Upper lobe of left lung (tissue), 4 donors: Measurements from ENCODE around the gene XXYLT1.

Experiments used
- EP300 ChIP-seq, 4 donors: sonication (generic); formaldehyde crosslinking; IDR thresholded peaks; one replicate each; pipeline ENCODE4 v1.5.1; 2017; ENCODE audit warnings: antibody characterized with exemption in 4 of 4, control low read depth in 2 of 4
- POLR2A ChIP-seq, 4 donors: fragments of 450-650 bp; IDR thresholded peaks; one replicate each; pipeline ENCODE4 v1.5.1; 2016 to 2017; ENCODE audit warnings: antibody characterized with exemption in 4 of 4, mild to moderate bottlenecking in 2 of 4
- POLR2AphosphoS5 ChIP-seq, 2 donors: sonication (generic); formaldehyde crosslinking; IDR thresholded peaks; one replicate each; pipeline ENCODE4 v1.5.1; 2017; ENCODE audit warnings: antibody characterized with exemption in 2 of 2
- TF ChIP-seq, protein P1 (sequence below), 6 experiments: fragments of 450-650 bp in 4 of 6; fragments of 200-600 bp in 2 of 6; sonication (generic) in 2 of 6; IDR thresholded peaks; one replicate each; pipeline ENCODE4 v1.5.1; 2016 to 2019; ENCODE audit warnings: antibody characterized with exemption in 6 of 6

- TF ChIP-seq EP300 (IDR thresholded peaks at IDR 0.05) (no peak), POLR2AphosphoS5 (IDR thresholded peaks at IDR 0.05) (no peak), POLR2A (IDR thresholded peaks at IDR 0.05) (no peak)
- TF ChIP-seq, protein P1, sequence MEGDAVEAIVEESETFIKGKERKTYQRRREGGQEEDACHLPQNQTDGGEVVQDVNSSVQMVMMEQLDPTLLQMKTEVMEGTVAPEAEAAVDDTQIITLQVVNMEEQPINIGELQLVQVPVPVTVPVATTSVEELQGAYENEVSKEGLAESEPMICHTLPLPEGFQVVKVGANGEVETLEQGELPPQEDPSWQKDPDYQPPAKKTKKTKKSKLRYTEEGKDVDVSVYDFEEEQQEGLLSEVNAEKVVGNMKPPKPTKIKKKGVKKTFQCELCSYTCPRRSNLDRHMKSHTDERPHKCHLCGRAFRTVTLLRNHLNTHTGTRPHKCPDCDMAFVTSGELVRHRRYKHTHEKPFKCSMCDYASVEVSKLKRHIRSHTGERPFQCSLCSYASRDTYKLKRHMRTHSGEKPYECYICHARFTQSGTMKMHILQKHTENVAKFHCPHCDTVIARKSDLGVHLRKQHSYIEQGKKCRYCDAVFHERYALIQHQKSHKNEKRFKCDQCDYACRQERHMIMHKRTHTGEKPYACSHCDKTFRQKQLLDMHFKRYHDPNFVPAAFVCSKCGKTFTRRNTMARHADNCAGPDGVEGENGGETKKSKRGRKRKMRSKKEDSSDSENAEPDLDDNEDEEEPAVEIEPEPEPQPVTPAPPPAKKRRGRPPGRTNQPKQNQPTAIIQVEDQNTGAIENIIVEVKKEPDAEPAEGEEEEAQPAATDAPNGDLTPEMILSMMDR (IDR thresholded peaks at IDR 0.05): no peak
Observed at GRCh38 chr3:195131176-195131575, 139.8 kb downstream of the XXYLT1 start.
